NCI-H748 (cell line): ENCODE results near the gene ABLIM1.

Experiments
- DNase-seq: peaks from one replicate; lab custom pipeline; 2025; ENCODE audit not compliant: unreplicated experiment; lab: John Stamatoyannopoulos, UW

Gene ABLIM1

DNA sequence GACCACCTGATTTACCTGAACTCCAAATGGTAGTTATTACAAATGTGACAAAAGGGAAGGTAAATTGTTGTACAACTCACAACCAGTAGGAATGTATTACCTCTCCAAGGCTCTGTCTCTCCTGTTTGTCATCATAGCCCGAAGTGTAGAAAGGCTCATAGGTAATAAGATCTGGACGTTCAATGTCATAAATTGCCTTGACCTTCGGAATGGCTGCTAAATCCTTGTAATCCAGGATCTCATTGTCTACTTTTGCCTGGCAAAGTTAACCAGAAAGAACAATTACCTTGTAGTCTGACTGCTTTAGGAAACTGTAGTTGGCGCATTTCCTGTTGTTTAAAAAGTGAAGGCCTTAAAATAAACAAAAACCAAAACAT is 185.2 kb downstream of the ABLIM1 start:
- no peak for DNase-seq

DNA sequence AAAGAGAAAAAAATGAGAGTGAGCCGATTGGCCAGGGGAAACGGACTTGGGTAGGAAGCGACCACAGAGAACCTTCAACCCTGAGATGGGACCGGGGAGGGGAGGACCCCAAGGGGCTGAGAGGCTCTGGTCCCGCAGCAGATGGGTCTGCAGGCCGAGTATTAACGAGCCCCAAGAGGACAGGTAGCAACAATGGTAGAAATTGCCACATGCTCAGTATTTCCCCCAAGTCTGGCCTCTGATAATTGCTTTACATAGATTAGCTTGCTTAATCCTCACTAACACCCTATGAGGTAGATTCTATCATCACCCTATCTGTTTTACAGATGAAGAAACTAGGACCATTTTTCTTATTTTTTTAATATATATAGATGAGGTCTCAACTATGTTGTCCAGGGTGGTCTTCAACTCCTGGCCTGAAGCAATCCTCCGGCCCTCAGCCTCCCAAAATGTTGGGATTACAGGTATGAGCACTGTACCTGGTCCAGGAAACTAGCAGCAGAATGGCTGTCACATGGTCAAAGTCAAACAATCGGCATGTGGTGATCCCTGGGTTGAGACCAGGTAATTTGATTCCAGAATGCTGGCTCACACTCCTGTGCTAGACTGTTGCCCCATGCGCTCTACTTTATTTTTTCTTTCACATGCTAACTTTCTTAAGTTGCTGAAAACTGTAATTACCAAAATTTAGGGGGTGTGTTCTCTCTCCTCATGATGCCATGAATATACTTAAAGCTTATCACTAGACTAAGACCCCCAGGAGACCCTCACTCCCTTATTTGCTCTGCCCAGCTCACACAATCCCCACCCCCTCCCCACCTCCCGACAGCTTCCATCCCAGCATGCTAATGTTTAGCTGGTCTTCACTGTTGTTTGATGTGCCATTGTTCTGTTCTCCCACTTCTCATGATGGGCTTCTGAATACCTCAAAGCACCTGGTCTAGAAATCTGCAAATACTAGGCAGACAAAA is 185.9 kb downstream of the ABLIM1 start:
- peak; percentile 84 for DNase-seq

DNA sequence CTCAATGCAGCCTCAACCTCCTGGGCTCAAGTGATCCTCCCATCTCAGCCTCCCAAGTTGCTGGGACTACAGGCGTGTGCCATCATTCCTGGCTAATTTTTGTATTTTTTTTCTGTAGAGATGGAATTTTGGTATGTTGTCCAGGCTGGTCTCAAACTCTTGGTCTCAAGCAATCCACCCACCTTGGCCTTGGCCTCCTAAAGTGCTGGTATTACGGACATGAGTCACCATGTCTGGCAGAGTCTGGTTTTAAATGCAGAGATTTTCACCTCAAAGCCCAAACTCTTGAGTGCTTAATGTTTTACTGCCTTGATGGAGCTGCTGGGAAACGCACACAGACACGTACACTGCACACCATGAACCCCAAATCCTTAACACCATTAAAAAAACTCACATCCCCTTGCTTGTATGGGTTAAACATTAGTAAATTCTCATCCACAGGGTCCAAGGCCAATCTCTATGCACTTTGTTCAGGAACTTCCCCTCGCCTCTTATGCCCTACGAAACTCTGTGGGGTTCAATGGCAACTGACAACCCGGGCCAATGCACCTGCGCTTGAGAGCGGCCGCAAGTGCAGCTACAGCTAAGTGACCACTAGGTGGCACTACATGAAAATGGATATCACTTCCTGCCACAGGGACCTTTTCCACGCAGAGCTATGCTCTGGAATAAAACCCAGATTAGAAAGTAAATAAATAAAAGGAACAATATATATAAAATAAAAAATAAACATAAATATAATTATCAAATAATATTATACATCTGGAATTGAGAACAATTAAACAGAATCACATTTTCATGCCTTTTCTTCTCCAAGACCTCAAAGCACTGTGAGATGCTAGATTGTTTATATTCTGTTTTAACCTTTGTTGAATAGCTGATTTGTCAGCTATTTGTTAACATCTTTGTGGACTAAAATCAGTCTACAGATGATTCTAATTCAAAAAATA is 186.8 kb downstream of the ABLIM1 start:
- peak; percentile 68 for DNase-seq

DNA sequence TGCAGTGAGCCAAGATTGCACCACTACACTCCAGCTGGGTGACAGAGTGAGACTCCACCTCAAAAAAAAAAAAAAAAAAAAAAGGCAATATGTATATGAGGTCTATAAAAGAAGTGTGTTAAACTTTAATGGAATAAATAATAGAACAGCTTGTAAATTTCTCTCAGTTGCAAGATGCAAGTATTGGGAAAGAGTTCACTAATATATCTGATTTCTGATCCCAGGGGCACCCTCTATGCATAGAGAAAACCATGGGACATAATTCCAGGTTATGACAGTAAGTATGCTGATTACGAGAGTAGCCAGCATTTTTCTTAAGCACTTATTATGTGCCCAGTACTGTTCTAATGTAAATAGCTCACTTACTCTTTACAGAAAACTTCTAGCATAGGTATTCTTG is 187.7 kb downstream of the ABLIM1 start:
- DNase-seq = no peak

DNA sequence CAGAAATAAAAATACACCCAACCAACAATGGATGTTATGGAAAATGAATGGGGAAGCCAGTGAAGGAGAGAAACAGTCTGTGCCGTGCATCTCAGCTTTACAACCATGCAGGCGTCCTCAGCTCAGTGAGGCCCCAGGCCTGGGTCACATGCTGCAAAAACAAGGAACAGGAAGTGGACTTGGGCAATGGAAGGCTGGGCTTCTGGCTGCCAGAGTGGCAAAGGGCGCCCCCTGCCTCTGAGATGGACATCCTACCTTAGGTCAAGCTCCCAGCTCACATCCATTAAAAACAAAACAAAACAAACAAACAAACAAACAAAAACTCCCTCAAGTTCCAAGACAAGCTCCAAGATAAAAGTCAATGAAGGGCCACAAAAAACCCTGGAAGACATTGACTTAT is 199.1 kb downstream of the ABLIM1 start:
- peak; percentile 36 for DNase-seq

DNA sequence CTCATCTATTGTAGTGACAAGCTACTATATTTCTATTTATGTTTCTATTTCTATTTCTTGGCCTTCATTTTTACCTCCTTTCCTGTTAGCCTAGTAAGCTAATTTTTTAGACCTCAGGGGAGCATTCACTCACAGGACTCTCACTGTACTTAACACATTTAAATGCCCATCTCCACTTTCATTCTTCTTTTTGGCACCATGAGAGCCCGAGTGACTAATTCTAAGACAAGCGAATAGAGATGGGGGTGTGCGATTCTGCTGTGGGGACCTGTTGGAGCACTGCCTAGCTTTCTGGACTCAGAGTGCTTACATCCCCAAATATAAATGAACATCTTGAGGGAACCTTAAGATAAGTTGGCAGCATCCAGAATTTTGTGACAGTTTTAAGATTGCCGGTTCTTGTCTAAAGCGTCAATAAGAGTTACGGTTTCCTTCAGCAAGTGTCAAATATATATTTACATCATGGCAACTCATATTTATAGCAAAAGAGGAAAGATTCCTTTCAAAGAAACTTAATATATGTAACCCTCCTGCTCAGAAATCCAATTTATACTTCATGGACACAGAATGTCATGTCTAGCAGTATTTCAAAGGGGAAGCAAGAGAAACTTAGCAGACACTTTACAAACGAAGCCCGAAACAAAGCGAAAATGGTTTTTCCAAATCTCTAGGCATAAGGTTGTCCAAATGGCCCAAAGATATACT is 199.7 kb downstream of the ABLIM1 start:
- no peak for DNase-seq

DNA sequence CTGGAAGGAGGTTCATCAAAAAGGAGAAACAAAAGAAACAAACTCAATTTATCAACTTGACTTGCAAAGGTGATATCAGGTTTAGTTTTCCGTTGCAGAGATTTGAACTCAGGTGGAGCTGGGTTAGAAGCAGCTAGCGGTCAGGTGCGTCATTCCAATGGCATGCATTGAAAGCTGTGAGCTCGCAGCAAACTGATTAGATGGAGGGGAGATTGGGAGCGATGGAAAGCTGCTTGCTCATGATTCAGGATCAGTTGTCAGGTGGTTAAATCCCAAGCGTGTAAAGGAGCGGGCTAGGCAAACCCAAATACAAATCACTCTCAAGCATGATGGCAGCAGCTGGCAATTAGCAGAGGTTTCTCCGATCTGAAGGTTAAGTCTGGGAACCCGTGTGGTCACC is 204.5 kb downstream of the ABLIM1 start:
- no peak for DNase-seq

DNA sequence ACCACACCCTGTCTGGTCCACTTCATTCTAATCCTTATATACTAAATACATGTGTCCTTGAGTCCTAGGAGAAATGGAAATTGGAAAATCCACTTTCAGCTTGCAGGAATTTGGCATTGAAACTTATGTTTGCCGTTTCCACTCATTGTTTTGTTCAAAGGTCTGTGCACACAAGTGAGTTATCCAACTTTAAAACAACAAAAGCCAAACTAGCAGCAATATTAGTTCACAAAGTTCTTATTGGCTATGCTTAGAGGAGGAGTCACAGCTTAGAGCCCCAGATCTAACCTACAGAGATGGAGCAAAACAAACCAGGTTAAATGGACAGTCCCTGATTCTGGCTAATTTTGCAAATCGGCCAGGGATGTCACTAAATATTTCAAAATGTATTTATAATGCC is 209.2 kb downstream of the ABLIM1 start:
- DNase-seq = no peak

DNA sequence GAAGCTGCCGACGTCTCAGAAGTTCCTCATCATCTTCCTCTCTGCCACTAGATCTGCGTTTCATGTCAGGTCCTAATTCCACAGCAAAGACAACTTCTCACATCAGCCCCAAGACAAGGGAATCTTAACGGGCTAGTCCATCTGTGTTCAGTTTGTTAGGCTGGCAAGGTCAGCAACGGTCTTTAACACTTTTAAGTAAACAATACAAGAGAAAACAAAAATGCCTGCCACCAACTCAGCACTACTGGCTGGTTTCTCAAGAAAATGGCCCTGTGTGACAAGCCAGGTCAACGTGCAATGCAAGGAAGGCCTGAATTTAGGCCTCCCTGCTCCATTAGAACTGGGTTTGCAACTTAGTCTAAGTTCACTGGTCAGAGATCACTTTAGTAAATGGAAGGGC is 212.7 kb downstream of the ABLIM1 start:
- no peak for DNase-seq

DNA sequence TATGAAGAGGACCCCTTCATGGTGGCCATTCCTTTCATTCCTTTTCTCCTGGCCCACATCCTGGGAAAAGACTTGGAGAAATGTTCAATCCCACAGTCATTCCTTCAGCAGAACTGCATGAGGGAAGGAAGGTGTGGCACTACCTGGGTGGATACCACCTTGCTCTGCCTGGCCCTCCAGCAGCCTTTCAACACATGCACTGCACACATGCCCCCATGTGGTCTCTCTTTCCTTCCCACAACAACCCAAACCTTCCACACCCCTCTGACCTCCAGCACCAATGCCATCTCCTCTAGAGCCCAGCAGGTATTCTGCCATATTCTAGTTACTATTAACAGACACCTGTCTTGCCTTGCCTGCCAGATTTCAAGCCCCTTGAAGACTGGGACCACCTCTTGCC is 213.3 kb downstream of the ABLIM1 start:
- DNase-seq = no peak

DNA sequence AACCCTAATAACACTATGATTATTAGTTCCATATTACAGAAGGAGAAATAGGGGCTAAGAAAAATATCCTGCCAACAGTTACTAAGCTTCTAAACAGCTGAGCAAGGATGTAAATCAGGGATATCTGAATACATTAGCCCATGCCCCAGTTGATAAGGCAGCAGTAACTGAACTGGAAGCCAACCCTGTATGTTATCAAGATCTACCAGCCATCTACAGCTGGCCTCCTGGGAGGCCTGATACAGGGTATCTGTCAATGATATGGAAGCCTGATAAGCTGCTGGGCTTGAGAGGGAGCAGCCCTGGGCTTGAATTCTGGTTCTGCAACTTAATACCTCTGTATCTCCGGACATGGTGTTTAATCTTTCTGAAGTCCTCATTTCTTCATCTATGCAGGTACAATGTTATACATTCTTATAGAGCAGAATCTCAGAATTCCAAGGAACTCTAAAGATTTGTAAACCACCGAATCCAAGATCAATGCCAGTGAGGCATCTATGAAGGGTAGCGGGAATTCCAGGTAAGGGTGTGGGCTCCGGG is 215.9 kb downstream of the ABLIM1 start:
- DNase-seq = no peak

DNA sequence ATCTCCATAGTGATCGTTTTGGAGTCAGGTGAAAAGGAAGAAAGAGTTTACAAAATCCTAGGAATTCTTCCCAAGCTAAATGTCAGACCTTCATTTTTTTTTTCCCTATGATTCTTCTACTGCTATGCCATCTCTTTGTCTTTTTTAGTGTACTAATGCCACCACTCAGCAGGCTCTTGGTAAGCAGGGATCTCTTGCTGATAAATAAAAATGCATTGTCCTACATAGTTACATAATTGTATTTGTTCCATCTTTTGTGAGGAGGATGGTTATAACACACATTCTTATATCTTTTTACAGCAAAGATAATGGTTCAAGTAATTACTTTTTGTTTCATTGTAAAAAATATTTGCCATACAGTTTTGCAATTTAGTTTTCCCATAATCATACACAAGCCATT is 217.0 kb downstream of the ABLIM1 start:
- DNase-seq = no peak

DNA sequence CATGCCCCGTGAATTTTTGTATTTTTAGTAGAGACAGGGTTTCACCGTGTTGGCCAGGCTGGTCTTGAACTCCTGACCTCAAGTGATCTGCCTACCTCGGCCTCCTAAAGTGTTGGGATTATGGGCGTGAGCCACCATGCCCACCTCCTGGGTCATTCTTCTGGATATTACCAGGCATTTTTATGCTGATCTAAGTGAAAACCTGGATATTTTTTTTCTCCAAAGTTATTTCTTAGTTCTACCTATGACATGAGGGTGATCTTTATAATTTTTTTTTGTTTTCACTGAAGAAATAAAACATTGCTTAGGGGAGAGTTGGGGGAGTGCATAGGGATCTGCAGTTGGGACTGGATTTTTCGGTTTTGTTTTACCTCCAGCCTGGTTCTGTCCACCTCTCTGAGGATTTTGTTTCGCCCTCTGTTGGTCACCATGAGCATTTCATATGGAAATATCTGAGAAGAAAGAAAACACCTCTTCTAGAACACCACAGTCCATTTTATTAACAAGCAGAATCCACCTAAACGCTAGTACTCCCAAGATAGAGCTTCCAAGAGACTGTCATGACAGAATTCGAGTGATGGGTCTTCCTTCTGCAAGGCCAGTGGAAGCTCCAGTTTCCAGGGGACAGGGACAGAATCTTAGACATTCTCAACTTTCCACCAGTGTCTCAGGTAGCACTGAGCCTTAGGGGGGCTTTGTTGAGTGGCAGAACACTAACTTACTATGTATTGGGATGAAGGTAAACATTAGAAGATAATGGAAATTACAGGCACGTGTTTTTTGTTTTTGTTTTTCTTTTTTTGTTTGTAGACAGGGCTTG is 220.4 kb downstream of the ABLIM1 start:
- no peak for DNase-seq

DNA sequence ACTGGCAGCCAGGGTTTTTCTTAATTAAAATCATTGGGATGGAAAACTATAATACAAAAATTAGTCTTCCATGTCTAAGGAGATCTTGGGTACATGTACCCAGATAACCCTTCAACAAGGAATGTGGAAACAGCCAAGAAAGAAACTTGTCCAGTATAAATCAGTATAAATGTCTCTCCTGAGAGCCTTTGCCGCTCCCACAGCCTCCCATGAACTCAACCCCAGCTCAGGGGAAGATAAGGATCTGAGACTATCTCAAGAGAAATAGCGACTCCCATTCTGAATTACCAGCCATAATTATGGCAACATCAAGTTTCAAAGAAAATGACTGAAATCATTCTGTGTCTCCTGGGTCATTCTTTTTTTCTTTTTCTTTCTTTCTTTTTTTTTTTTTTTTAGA is 221.1 kb downstream of the ABLIM1 start:
- no peak for DNase-seq

DNA sequence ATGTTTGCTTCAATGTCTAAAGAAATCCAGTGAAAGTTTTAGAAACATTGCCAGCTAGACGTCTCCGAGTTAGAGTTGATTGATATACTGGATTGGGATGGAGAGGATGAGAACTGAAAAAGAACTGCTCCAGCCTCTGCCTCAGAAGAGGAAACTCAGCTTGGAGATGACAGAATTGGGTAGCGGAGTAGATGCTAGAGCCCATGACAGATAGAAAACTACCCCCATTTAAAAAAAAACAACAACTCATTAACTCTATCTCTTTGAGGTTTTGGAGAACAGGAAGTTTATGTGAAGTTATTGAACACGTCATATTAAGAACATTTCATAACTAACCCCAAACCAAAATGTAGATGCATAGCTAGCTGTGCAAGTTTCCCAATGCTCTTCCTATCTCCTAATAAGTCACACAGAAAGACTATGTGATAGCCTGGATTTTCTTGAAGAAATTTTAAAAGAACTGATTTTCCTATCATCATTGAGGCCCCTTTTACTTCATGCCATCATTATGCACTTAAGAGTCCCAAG is 225.4 kb downstream of the ABLIM1 start:
- DNase-seq = no peak

DNA sequence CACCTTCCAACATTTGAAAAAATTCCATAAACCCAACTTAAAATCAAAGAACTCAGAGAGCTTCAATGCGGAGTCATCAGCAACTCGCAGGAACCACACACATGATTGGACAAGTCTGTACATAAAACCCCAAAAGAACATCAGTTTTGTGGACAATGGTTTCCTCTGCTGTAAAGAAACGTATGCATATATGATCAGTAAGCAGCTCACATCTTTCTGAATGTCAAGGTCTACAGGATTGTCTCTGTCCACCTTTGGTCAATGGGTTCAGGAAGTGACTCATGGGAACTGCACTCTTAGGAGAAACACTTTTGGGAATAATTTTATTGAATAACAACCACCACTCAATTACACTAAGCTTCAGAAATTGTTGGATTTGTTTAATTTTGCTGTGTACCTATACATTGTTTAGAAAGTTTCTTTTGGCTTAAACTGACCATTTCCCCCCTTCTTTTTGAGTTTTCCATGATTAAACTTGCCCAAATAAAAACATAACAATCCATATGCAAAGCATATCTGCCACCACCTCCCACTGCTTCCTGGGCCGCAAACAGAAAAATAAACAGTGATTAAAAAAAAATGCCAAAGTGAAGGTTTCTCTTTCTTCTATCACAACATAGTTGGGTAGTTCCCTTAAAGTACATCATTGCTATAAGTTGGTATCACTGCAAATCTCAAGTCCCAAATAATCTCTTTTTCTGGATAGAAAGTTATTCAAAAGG is 226.5 kb downstream of the ABLIM1 start:
- DNase-seq = no peak

DNA sequence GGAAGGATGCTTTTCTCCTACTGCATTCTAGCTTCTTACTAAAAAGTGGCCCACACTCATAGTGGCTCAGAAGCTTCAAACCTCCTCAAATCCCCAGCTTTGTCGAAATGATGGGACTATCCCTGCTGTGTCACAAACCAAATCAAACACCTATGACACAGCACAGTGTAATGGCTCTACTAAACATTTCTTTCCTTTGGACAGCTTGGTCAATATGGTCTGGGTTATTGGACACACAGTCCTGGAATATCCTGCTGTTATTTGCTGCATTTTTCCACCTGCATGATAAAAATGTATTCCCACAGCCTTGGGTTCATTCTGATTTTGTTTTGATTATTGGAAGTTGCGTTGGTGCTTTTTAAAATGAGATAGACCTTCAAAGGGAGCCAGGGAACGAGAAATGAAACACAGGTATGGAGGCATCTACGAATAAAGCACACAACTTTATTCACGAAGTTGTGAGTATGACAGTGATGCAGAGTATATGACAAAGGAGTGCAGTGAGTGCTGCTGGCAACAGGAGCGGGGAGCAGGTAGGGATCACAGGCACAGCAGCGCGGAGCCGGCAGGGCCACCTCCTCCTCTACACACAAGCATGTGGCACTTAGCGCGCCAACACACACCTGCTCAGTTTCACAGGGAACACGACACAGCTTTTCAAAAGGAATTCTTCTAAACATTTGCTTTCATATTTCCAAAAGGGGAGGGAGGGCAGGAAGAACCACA is 227.2 kb downstream of the ABLIM1 start:
- DNase-seq = no peak

DNA sequence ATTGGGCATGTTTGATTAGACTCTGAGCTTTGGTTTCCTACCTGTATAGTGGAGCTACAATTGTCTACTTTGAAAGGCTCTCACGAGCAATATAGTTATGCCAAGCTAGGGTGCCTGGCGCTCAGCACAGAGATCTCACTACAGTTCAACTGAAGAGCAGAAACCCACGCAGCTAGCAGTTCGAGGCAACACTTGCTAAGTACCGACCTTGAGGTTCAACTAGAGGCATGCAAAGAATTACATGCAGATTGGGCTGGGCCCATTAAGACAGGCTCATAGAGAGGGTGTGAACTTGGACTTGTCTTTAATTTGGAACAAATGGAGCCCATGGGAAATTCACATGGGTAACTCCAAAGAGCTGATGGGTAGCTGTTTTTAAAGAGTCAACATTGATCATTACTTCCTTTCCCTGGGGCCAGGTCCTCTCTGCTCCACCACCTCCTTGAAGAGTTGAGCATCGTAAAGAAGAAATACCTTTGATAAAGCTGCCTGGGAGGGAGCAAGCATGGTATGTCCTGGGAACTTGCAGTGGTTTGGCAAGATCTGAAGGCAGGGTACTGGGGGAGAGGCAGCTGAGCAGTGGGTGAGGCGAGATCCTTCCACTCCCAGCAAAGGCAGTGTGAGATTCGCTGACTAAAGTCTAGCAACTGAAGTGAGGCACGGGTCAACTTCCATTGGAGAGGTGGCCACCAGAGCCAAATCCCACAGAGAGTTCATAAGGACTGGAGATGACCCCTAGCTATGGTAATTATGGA is 228.3 kb downstream of the ABLIM1 start:
- DNase-seq = no peak
